GM12891 (cell line): ENCODE results near the gene CDK15.

ENCODE experiments used
- DNase-seq: peaks from one replicate; pipeline ENCODE4 v3.0.0; 2011; ENCODE audit warnings: low spot score; ENCODE audit not compliant: insufficient read length
- FAIRE-seq: peaks from 2 replicates; lab custom pipeline; 2011; peaks lifted over from hg19 to GRCh38; lab: Jason Lieb, UNC
- PAX5 ChIP-seq: IDR thresholded peaks from 2 replicates; pipeline ENCODE4 v1.6.1; 2011; ENCODE audit warnings: low read length, moderate library complexity, mild to moderate bottlenecking; ENCODE audit not compliant: insufficient read depth, severe bottlenecking
- POLR2A ChIP-seq: IDR thresholded peaks from 2 replicates; pipeline ENCODE4 v1.6.1; 2011; ENCODE audit warnings: low read depth, low read length, control low read depth
- POLR2AphosphoS5 ChIP-seq: IDR thresholded peaks from 2 replicates; pipeline ENCODE4 v1.6.1; 2011; ENCODE audit warnings: low read depth, low read length, control low read depth
- POU2F2 ChIP-seq: IDR thresholded peaks from 2 replicates; pipeline ENCODE4 v1.6.1; 2011; ENCODE audit warnings: low read depth, mild to moderate bottlenecking, control low read depth, low read length, moderate library complexity
- SPI1 ChIP-seq: IDR thresholded peaks from 2 replicates; pipeline ENCODE4 v1.6.1; 2011; ENCODE audit warnings: low read depth, low read length, control low read depth
- TAF1 ChIP-seq: IDR thresholded peaks from 2 replicates; pipeline ENCODE4 v1.6.1; 2011; ENCODE audit warnings: low read depth, low read length, control low read depth

Gene CDK15

GRCh38 chr2:201858281-201859184, 52.2 kb downstream of the CDK15 start:
- no peak for DNase-seq
- FAIRE-seq = no peak
- TF ChIP-seq SPI1 (no peak), POLR2AphosphoS5 (no peak), POLR2A (no peak), POU2F2 (no peak), TAF1 (no peak), PAX5 (no peak)

GRCh38 chr2:201859949-201860348, 53.6 kb downstream of the CDK15 start:
- DNase-seq = no peak
- no peak for FAIRE-seq
- TF ChIP-seq POLR2A (no peak), SPI1 (no peak), PAX5 (no peak), POLR2AphosphoS5 (no peak), POU2F2 (no peak), TAF1 (no peak)

GRCh38 chr2:201860636-201861066, 54.3 kb downstream of the CDK15 start:
- no peak for TF ChIP-seq TAF1
- TF ChIP-seq POLR2A = no peak
- no peak for TF ChIP-seq POLR2AphosphoS5
- no peak for TF ChIP-seq SPI1
- TF ChIP-seq POU2F2 = no peak
- no peak for TF ChIP-seq PAX5
- DNase-seq (peak; percentile 42), FAIRE-seq (peak; percentile 96)

- DNase-seq (no peak), FAIRE-seq (no peak)
- TF ChIP-seq POLR2AphosphoS5 = no peak
- no peak for TF ChIP-seq TAF1
- TF ChIP-seq SPI1 = no peak
- TF ChIP-seq PAX5 = no peak
- no peak for TF ChIP-seq POLR2A
- no peak for TF ChIP-seq POU2F2
These were observed 56.5 kb downstream of the CDK15 start for GRCh38 chr2:201862843-201863242.

GRCh38 chr2:201866643-201867473, 60.5 kb downstream of the CDK15 start:
- FAIRE-seq (no peak), DNase-seq (no peak)
- TF ChIP-seq PAX5 (no peak), POLR2A (no peak), SPI1 (no peak), POU2F2 (no peak), POLR2AphosphoS5 (no peak)

GRCh38 chr2:201871471-201871870, 65.1 kb downstream of the CDK15 start:
- no peak for FAIRE-seq
- TF ChIP-seq POU2F2 = no peak
- no peak for TF ChIP-seq POLR2A
- TF ChIP-seq PAX5 = no peak
- TF ChIP-seq POLR2AphosphoS5 = no peak
- no peak for TF ChIP-seq TAF1
- TF ChIP-seq SPI1 = no peak
- DNase-seq = no peak

GRCh38 chr2:201872591-201872990, 66.3 kb downstream of the CDK15 start:
- no peak for FAIRE-seq
- no peak for DNase-seq
- no peak for TF ChIP-seq POLR2A
- no peak for TF ChIP-seq SPI1

- TF ChIP-seq POLR2A (no peak), POU2F2 (no peak), PAX5 (no peak), TAF1 (no peak), POLR2AphosphoS5 (no peak), SPI1 (no peak)
- FAIRE-seq (no peak), DNase-seq (no peak)
These were observed 73.7 kb downstream of the CDK15 start for GRCh38 chr2:201879996-201880395.

GRCh38 chr2:201880579-201880978, 74.2 kb downstream of the CDK15 start:
- TF ChIP-seq POU2F2 = no peak
- no peak for TF ChIP-seq POLR2A
- TF ChIP-seq PAX5 = no peak
- TF ChIP-seq SPI1 = no peak
- TF ChIP-seq TAF1 = no peak
- no peak for TF ChIP-seq POLR2AphosphoS5
- FAIRE-seq (no peak), DNase-seq (no peak)
